GM19438 (cell line): ENCODE measurements around the gene TMEM88.

Experiments used
- ATAC-seq: cut with Tn5 transposase; IDR thresholded peaks from one replicate; pipeline ENCODE4 v1.9.1; 2021; ENCODE audit warnings: low read depth; ENCODE audit not compliant: unreplicated experiment

TMEM88 gene

GRCh38 chr17:7883781-7884386 lies 29.0 kb downstream of the TMEM88 start:
- no peak for ATAC-seq

GRCh38 chr17:7884581-7885366 lies 29.9 kb downstream of the TMEM88 start:
- ATAC-seq: no peak

GRCh38 chr17:7885367-7886226 lies 30.7 kb downstream of the TMEM88 start:
- no peak for ATAC-seq

GRCh38 chr17:7886227-7887037 lies 31.6 kb downstream of the TMEM88 start:
- no peak for ATAC-seq

GRCh38 chr17:7887038-7887481 lies 32.2 kb downstream of the TMEM88 start:
- ATAC-seq: no peak

- no peak for ATAC-seq
These were observed 32.8 kb downstream of the TMEM88 start for GRCh38 chr17:7887482-7888183.

GRCh38 chr17:7888184-7888920 lies 33.5 kb downstream of the TMEM88 start, which contains the start of gene CHD3:
Gene CHD3, plus strand, starts transcription at chr17:7888789. Its CDS starts 212 bp downstream, at chr17:7889001.
- no peak for ATAC-seq

GRCh38 chr17:7889166-7889955 lies 34.5 kb downstream of the TMEM88 start:
- ATAC-seq: no peak

- no peak for ATAC-seq
These were observed 38.5 kb downstream of the TMEM88 start for GRCh38 chr17:7893187-7893880.

GRCh38 chr17:7894226-7894625 lies 39.4 kb downstream of the TMEM88 start:
- no peak for ATAC-seq

GRCh38 chr17:7894866-7895265 lies 40.0 kb downstream of the TMEM88 start:
- ATAC-seq: no peak

GRCh38 chr17:7897090-7897489 lies 42.2 kb downstream of the TMEM88 start:
- no peak for ATAC-seq

- no peak for ATAC-seq
These were observed 42.9 kb downstream of the TMEM88 start for GRCh38 chr17:7897773-7898172.

- ATAC-seq: no peak
These were observed 48.6 kb downstream of the TMEM88 start for GRCh38 chr17:7903154-7904103.
